ENCODE data around the gene SOX8.

DNA sequence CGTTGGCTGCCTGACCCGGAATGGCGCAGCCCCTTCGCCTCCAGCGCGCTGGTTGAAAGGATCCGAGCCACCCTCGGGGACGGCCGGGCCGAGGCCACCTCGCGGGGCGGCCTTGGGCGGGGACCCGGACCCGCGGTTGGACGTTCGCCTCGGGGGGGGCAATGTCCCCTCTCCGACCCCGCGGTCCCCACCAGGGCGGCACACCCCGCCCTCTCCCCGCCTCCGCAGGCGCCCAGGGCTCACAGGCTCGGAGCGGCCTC lies 1.0 kb upstream of the SOX8 start:
- TF ChIP-seq, protein P1, sequence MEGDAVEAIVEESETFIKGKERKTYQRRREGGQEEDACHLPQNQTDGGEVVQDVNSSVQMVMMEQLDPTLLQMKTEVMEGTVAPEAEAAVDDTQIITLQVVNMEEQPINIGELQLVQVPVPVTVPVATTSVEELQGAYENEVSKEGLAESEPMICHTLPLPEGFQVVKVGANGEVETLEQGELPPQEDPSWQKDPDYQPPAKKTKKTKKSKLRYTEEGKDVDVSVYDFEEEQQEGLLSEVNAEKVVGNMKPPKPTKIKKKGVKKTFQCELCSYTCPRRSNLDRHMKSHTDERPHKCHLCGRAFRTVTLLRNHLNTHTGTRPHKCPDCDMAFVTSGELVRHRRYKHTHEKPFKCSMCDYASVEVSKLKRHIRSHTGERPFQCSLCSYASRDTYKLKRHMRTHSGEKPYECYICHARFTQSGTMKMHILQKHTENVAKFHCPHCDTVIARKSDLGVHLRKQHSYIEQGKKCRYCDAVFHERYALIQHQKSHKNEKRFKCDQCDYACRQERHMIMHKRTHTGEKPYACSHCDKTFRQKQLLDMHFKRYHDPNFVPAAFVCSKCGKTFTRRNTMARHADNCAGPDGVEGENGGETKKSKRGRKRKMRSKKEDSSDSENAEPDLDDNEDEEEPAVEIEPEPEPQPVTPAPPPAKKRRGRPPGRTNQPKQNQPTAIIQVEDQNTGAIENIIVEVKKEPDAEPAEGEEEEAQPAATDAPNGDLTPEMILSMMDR (IDR thresholded peaks at IDR 0.05; ENCODE audit: low read length) = no peak
- TF ChIP-seq EZH2 (IDR thresholded peaks at IDR 0.05; ENCODE audit: borderline replicate concordance, low read length) = no peak
